Ectodermal cell (in vitro differentiated cells): ENCODE results near the gene PLLP.
"Not testable (repeated sequence)": the region's sequence is repeated elsewhere in the genome, so short reads cannot be mapped to it uniquely, and the experiment has no call there.

Experiments
- H3K27ac ChIP-seq: 2 replicates; pipeline ENCODE4 v1.7.0; 2013; ENCODE audit warnings: mild to moderate bottlenecking, low read depth, low read length; ENCODE audit not compliant: insufficient read depth, poor library complexity, severe bottlenecking
- H3K27me3 ChIP-seq: 2 replicates; pipeline ENCODE4 v1.7.0; 2013; ENCODE audit warnings: mild to moderate bottlenecking, low read length; ENCODE audit not compliant: insufficient read depth, control insufficient read depth, poor library complexity, severe bottlenecking
- H3K36me3 ChIP-seq: one replicate; pipeline ENCODE4 v1.7.0; 2013; ENCODE audit warnings: low read length; ENCODE audit not compliant: control insufficient read depth, insufficient read depth
- H3K4me1 ChIP-seq: one replicate; pipeline ENCODE4 v1.7.0; 2013; ENCODE audit warnings: low read length; ENCODE audit not compliant: control insufficient read depth, insufficient read depth
- H3K4me3 ChIP-seq: 2 replicates; pipeline ENCODE4 v1.7.0; 2013; ENCODE audit warnings: low read depth, low read length, control low read depth; ENCODE audit not compliant: insufficient read depth
- H3K9me3 ChIP-seq: 2 replicates; pipeline ENCODE4 v1.7.0; 2013; ENCODE audit warnings: mild to moderate bottlenecking, low read length, moderate library complexity; ENCODE audit not compliant: control insufficient read depth
- WGBS, 2 experiments: methylation state at CpG; one replicate each; pipeline ENCODE4 v1.1.7; 2013; ENCODE audit warnings: missing lambda C conversion rate in 2 of 2; 5-methylcytosine and 5-hydroxymethylcytosine counted together

Gene PLLP

DNA sequence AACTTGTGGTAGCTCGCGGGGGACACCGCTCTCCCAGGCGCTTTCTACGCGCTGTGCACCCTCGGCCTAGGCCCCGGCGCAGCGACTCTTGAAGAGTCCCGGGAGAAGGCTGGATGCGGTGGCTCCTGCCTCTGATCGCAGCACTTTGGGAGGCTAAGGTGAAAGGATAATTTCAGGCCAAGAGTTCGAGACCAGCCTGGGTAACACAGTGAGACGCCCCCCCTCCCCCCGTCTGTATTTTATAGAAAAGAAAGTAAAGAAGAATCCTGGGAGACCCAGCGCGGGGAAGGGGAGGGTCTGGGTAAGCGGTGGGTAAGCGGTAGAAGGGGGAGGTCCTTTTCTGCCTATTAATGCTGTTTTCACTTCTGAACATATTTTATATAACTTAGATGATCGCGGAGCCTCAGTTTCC is 486 bp upstream of the PLLP start:
- Histone ChIP-seq H3K27me3 (peaks cover 39% of the 10 kb centered on the region), H3K4me3 (peak overlapping the region; percentile 36), H3K4me1 (peaks cover 10% of the 10 kb centered on the region), H3K27ac (no peak overlapping the region), H3K36me3 (no peaks in the 10 kb centered on the region), H3K9me3 (no peaks in the 10 kb centered on the region)
- WGBS, 2 experiments, result 15 to 16% methylated on average over 16 to 22 of the region's 22 CpGs

DNA sequence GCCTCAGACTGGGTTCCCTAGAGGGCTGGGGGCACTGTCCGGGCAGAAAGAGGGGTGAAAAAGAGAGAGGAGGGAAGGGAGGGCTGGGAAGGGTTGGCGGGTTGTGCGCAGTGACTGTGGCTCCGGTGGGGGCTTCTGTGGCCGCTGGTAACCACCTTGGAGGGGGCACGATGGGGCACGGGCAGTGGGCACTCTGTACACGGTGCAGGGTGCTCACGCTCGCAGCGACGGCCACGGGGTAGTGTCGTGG is 588 bp downstream of the PLLP start:
- peak overlapping the region; percentile 36 for H3K4me3 ChIP-seq
- H3K36me3 ChIP-seq, result no peaks in the 10 kb centered on the region
- H3K9me3 ChIP-seq, result no peaks in the 10 kb centered on the region
- H3K4me1 ChIP-seq, result peaks cover 6% of the 10 kb centered on the region
- H3K27ac ChIP-seq, result no peak overlapping the region
- peaks cover 39% of the 10 kb centered on the region for H3K27me3 ChIP-seq
- 22% methylated on average over 14 of the region's 14 CpGs for WGBS, 2 experiments

DNA sequence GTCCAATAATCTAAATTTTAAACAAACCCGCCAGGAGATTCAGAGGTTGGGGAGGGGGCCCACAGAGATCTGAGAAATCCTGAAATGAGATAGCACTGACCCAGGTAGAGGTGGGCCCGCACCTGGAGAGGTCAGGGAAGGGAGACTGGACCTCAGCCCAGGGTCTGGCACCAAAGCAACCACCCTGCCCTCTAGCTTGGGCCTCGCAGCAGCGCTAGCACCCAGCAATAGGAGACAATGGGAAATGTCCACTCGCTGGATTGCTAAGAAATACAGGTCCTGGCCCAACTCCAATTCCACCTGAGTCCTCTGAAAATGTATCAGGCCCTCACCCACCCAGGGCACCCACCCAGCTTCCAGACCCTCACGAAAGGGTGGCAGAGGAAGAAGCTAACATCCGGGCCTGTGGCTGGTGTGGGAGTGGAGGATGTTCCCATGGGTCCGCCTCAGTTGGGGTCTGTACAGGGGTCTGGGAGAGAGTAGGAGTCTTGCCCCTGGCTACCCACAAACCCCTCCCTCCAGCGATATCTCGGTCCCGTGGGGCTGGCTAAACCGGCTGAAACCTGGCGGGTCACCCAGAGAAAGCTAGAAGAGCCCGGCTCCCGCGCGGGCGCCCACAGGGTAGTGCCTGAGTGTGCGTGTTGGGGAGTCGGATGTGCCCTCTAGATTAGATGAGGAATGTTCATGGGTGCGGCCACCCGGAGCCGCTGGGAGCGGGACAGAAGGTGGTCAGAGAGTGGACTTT is 1.1 kb downstream of the PLLP start:
- Histone ChIP-seq H3K4me3 (no peak overlapping the region), H3K36me3 (no peaks in the 10 kb centered on the region), H3K4me1 (peaks cover 6% of the 10 kb centered on the region), H3K9me3 (no peaks in the 10 kb centered on the region), H3K27ac (no peak overlapping the region), H3K27me3 (peaks cover 39% of the 10 kb centered on the region)
- 74 to 78% methylated on average over 24 of the region's 24 CpGs for WGBS, 2 experiments

DNA sequence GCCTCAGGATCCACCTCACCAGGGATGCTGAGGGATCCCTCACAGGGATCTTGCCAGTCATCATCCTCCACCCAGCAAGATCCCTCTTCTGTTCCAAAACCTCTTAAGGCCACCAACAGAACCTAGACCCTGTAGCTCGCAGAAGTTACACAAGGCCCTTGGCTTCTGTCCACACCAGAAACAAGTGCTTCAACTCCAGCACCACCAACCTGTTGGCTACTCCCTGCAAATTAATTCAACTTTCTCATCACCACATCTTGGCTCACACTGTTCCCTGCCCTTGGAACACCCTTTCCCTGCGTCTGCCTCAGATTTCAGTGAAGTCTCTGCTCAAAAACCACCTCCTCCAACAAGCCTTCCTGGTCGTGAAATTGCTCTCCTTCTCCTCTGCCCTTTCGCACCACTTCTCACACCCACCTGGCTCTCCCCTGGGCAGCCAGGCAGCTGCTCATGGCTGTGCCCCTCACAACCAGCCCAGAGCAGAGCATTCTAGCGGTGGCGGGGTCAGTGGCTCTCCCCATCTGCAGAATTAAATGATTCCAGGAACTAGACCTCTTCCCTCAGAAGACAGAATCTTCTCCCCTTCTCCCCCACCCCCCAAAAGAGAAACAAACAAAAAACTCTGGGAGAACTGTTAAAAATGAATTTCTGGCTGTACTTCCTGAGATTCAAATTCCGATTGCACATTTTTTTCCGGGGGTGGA is 1.8 kb downstream of the PLLP start:
- WGBS, 2 experiments, result 90% methylated on average over 8 of the region's 8 CpGs
- Histone ChIP-seq H3K4me3 (no peak overlapping the region), H3K4me1 (peaks cover 6% of the 10 kb centered on the region), H3K27ac (no peak overlapping the region), H3K27me3 (peaks cover 39% of the 10 kb centered on the region), H3K36me3 (no peaks in the 10 kb centered on the region), H3K9me3 (no peaks in the 10 kb centered on the region)

DNA sequence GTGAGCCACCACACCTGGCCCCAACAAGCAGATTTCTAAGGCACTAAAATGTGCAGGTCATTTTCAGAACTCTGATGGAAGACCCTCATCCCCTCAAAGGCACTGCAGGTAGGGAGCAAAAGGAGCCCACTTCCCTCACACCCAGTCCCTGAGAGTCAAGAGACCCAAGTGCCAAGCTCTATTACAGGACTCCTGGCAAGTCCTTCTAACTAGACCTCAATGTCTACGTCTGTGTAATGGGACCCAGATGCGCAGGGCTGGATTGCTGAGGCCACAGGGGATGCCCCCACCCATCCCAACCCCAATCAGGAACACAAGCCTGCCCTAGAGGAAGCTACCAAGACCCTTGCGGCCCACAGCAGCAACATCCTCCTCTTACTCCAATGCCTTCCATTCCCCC is 2.7 kb downstream of the PLLP start:
- Histone ChIP-seq H3K27ac (no peak overlapping the region), H3K4me3 (no peak overlapping the region), H3K9me3 (no peaks in the 10 kb centered on the region), H3K4me1 (peaks cover 6% of the 10 kb centered on the region), H3K36me3 (no peaks in the 10 kb centered on the region), H3K27me3 (peaks cover 39% of the 10 kb centered on the region)
- 95% methylated on average over 3 of the region's 3 CpGs for WGBS, 2 experiments

DNA sequence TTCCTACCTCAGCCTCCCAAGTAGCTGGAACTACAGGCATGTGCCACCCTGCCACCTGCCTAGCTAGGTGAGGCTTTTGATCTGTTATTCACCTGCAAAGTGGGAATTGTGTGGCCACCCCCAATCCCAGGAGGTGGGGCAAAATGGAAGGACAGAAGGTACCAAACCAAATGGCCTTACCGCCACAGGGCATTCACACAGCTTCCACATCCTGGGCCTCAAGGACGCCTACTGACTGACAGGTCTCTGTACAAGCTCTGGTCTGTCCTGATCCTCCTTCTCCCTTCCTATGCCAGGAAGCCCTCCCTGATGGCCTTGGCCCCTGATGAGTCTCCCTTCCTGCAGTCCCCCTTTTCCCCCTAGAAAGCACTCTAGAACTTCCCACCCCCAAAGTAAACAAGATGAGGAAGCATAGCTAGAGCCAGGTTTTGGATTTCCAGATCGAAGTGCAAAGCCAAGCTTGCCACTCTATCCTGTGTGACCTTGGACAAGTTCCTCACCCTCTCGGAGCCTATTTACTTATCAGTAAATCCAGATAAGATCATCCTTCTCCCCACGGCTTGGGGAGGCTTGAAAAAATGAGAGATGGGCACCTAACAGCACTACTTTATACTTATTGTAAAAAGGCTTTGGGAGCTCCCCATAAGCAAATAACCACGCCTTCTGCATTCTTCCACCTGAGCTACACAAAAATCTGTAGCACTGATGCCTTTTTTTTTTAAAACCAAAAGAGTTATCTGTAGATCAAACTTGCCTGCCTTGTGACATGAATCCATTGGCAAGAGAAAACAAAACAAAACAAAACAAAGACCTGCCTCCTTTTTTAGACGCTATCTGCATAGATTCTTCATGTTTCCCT is 4.5 kb downstream of the PLLP start:
- WGBS, 2 experiments, result 86 to 90% methylated on average over 7 of the region's 7 CpGs
- Histone ChIP-seq H3K9me3 (no peaks in the 10 kb centered on the region), H3K27me3 (peaks cover 31% of the 10 kb centered on the region), H3K4me1 (peaks cover 6% of the 10 kb centered on the region), H3K36me3 (no peaks in the 10 kb centered on the region), H3K27ac (no peak overlapping the region), H3K4me3 (no peak overlapping the region)

DNA sequence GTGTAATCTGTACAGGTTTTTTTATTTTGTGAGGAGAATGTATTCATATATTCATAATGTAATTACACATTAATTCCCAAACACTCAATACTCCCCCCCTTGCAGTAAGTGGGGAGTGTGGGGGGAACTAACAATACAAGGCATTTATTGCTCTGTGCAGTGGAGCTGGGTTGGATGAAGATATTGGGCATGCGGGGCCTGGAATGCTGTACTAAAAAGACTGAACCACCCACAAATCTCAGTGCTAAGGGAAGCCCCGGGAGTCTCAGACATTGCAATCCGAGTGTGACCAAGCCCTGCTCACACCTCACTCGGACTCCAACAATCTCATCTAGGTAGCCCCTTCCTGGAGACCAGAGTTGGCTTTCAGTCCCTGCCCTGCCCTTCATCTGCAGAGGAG is 6.0 kb downstream of the PLLP start:
- H3K27me3 ChIP-seq, result peaks cover 16% of the 10 kb centered on the region
- no peaks in the 10 kb centered on the region for H3K4me1 ChIP-seq
- H3K27ac ChIP-seq, result no peak overlapping the region
- no peaks in the 10 kb centered on the region for H3K9me3 ChIP-seq
- no peak overlapping the region for H3K4me3 ChIP-seq
- H3K36me3 ChIP-seq, result no peaks in the 10 kb centered on the region
- WGBS, 2 experiments, result 88 to 89% methylated on average over 4 of the region's 4 CpGs

DNA sequence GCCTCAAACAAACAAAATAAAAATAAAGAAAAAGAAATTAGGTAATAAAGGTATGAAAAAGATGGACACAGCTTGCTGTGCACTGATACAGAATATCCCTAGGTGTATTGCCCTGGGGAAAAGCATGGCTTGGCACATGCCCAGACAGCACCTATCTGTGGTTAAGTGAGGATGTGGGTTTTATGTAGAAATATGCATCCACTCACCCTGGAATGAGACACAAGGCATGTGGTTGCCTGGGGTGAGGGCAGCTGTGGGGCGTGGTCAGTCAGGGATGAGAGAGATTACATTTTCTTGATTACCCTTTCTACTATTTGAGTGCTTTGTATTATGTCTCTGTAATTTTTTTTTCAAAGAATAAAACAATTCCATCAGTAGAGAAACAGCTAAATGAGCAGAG is 6.9 kb downstream of the PLLP start:
- no peaks in the 10 kb centered on the region for H3K9me3 ChIP-seq
- 100% methylated on average over 1 of the region's 1 CpG; no CpG with 5 or more reads in 1 of the 2 experiments for WGBS, 2 experiments
- peaks cover 7% of the 10 kb centered on the region for H3K27me3 ChIP-seq
- no peaks in the 10 kb centered on the region for H3K36me3 ChIP-seq
- no peak overlapping the region for H3K4me3 ChIP-seq
- H3K27ac ChIP-seq, result no peak overlapping the region
- peaks cover 5% of the 10 kb centered on the region for H3K4me1 ChIP-seq

DNA sequence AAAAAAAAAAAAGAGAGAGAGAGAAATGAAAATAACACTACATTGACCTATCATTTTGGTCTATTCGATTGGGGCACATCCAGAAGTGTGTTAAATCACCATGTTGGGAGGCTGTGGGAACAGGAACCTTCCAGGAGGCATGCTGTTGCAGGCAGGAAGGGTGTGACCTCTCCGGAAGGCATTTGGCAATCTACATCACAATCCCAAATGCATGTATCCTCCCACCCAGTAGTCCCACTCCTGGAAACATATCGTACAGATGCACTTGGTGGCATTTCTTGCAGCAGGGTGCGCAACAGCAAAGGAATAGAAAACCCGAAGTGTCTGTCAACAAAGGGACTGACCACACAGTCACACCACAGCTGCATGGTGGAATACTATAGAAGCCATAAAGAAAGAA is 7.9 kb downstream of the PLLP start:
- no peaks in the 10 kb centered on the region for H3K9me3 ChIP-seq
- WGBS, 2 experiments, result 90 to 92% methylated on average over 5 of the region's 5 CpGs
- H3K4me1 ChIP-seq, result peaks cover 5% of the 10 kb centered on the region
- no peaks in the 10 kb centered on the region for H3K36me3 ChIP-seq
- no peaks in the 10 kb centered on the region for H3K27me3 ChIP-seq
- H3K27ac ChIP-seq, result no peak overlapping the region
- H3K4me3 ChIP-seq, result no peak overlapping the region

DNA sequence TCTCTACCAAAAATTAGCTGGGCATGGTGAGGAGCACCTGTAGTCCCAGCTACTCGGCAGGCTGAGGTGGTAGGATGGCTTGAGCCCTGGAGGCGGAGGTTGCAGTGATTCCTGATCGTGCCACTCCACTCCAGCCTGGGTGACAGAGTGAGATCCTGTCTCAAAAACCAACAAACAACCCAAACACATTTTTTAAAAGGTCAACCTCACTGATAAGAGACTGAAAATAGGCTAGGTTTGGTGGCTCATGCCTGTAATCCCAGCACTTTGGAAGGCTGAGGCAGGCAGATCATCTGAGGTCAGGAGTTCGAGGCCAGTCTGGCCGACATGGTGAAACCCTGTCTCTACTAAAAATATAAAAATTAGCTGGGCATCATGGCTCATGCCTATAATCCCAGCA is 8.5 kb downstream of the PLLP start:
- H3K9me3 ChIP-seq, H3K36me3 ChIP-seq, H3K4me1 ChIP-seq, H3K27me3 ChIP-seq, H3K27ac ChIP-seq, H3K4me3 ChIP-seq: not testable (repeated sequence)
- 89 to 93% methylated on average over 5 of the region's 5 CpGs for WGBS, 2 experiments
